SU-DHL-6 (cell line): ENCODE data around the gene OTOS.

Source experiments
- EZH2phosphoT487 ChIP-seq: fragments of 200-600 bp; sonication (generic), shearing (Covaris generic); conservative IDR thresholded peaks from 2 replicates; pipeline ENCODE4 v1.6.1; 2018; ENCODE audit warnings: mild to moderate bottlenecking, antibody characterized with exemption, low read length, moderate library complexity, mixed read lengths
- TF ChIP-seq, protein P1 (sequence below): fragments of 200-600 bp; sonication (generic); IDR thresholded peaks from one replicate; pipeline ENCODE4 v1.5.1; 2017; ENCODE audit warnings: antibody characterized with exemption, mild to moderate bottlenecking, low read length, moderate library complexity; ENCODE audit not compliant: insufficient read depth, poor library complexity, severe bottlenecking

DNA sequence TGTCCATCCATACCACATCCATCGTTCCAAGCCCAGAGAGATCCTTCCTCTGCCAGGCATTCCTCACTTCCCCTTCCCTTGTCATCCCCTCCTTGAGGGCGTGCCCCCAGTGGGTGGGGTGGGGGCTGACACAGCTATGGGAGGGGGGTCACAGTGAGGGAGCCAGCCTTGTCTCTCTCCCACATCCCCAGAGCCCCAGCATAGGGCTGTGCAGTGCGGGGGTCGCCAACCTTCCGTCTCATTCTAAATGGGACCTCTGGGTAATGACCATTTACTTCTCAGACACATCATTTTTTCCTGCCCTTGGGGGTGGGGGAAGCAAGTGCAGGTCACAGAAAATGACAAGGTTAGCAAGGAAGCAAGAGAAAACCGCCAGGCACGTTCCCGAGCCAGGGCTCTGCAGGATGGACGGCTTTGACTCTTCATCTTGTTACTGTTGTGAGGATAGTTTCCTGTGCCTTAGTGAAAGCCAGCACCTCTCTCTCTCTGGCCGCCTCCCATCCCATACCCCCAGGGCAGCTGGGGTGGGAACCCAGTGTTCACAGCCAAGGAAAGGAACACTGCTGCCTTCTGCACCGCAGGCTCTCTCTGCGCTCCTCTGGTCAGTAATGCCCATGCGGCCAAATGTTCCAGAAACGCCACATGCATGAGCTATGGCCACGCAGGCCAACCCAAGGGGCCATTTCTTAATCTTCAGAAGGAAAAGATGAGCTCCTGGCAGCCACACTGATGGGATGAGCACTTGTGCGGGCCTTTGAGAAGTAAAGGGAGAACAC, 22.7 kb upstream of the OTOS start:
- TF ChIP-seq, protein P1, sequence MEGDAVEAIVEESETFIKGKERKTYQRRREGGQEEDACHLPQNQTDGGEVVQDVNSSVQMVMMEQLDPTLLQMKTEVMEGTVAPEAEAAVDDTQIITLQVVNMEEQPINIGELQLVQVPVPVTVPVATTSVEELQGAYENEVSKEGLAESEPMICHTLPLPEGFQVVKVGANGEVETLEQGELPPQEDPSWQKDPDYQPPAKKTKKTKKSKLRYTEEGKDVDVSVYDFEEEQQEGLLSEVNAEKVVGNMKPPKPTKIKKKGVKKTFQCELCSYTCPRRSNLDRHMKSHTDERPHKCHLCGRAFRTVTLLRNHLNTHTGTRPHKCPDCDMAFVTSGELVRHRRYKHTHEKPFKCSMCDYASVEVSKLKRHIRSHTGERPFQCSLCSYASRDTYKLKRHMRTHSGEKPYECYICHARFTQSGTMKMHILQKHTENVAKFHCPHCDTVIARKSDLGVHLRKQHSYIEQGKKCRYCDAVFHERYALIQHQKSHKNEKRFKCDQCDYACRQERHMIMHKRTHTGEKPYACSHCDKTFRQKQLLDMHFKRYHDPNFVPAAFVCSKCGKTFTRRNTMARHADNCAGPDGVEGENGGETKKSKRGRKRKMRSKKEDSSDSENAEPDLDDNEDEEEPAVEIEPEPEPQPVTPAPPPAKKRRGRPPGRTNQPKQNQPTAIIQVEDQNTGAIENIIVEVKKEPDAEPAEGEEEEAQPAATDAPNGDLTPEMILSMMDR, result no peak
- no peak for TF ChIP-seq EZH2phosphoT487
